Measurements from ENCODE around the gene GSTM3. TPM values are rescaled to one million over a fixed set of nuclear protein-coding genes. Genes with fewer than 3 reads are reported as not detected.
"Not testable (repeated sequence)": the region's sequence is repeated elsewhere in the genome, so short reads cannot be mapped to it uniquely, and the experiment has no call there.

GSTM3 gene
- polyA plus RNA-seq, 1 donor = 132 TPM

DNA sequence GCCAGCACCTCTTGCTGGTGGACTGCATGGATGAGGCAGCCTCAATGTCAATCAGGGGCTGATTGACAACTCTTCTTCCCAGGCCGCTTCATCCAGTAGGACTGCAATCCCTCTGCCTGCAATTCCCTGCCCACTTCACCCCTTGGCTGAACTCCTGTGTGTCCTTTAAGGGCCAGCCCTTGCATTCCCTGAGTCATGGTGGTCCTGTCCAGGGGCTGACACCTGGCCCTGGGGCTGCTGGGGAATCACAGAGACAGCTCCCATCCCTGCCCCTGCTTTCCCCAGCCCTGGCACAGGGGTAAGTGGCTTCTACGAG is 27.5 kb upstream of the GSTM3 start:
- no peaks in the 10 kb centered on the region for H3K9me3 ChIP-seq (ENCODE audit: control insufficient read depth, low read depth, low read length)
- H3K4me3 ChIP-seq (ENCODE audit: low read length) = no peak overlapping the region
- WGBS (ENCODE audit: insufficient coverage, low lambda C conversion rate) = no CpG with 5 or more reads among the region's 2 CpGs
- no peak for DNase-seq
- peaks cover 38% of the 10 kb centered on the region for H3K4me1 ChIP-seq (ENCODE audit: control insufficient read depth, insufficient read depth, low read length)
- no peaks in the 10 kb centered on the region for H3K27me3 ChIP-seq (ENCODE audit: control insufficient read depth, insufficient read depth, low read length)
- no peak overlapping the region for H3K27ac ChIP-seq (ENCODE audit: low read length)
- no peaks in the 10 kb centered on the region for H3K36me3 ChIP-seq (ENCODE audit: control insufficient read depth, insufficient read depth, low read length)

DNA sequence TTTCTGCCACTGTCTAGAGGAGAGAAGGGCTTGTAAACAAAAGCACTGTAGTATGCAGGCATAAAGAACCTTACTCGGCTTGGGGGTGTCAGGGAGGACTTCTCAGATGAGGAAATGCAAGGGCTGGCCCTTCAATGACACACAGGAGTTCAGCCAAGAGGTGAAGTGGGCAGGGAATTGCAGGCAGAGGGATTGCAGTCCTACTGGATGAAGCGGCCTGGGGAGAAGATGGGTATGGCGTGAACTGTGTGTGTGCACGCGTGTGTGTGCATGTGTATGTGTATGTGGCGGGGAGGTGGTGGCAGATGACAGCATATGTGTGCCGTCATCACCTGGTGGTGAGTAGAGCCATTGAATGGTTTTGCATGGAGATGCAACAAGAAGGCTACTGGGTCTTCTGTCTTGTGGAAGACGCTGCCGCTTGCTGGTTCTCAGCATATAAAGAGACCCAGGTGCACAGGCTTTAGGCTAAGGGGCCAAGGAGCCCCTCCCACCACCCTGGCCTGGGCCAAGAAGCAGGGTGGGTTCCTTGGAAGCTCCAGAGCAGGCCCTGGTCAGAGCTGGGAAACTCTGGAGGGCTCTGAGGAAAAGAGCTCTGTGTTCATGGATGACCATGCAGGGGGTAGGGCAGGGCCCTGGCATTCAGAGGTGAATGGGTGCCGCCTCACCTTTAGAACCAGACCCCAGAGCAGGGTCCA is 26.9 kb upstream of the GSTM3 start:
- Histone ChIP-seq H3K27ac (ENCODE audit: low read length) (no peak overlapping the region), H3K4me3 (ENCODE audit: low read length) (no peak overlapping the region), H3K27me3 (ENCODE audit: control insufficient read depth, insufficient read depth, low read length) (no peaks in the 10 kb centered on the region), H3K36me3 (ENCODE audit: control insufficient read depth, insufficient read depth, low read length) (no peaks in the 10 kb centered on the region), H3K4me1 (ENCODE audit: control insufficient read depth, insufficient read depth, low read length) (peaks cover 37% of the 10 kb centered on the region), H3K9me3 (ENCODE audit: control insufficient read depth, low read depth, low read length) (no peaks in the 10 kb centered on the region)
- WGBS (ENCODE audit: insufficient coverage, low lambda C conversion rate) = no CpG with 5 or more reads among the region's 10 CpGs
- no peak for DNase-seq

DNA sequence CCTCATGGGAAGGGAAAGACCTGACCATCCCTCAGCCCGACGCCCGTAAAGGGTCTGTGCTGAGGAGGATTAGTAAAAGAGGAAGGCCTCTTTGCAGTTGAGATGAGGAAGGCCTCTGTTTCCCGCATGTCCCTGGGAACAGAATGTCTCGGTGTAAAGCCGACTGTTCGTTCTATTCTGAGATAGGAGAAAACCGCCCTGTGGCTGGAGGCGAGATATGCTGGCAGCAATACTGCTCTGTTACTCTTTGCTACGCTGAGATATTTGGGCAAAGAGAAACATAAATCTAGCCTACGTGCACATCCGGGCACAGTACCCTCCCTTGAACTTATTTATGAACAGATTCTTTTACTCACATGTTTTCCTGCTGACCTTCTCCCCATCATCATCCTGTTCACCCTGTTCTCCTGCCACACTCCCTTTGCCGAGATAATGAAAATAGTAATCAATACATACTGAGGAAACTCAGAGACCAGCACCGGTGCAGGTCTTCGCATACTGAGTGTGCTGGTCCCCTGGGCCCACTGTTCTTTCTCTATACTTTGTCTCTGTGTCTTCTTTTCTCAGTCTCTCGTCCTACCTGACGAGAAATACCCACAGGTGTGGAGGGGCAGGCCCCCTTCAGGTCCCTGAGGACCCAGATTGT is 26.3 kb upstream of the GSTM3 start:
- peak in 1 of 2 donors; percentile 35 for DNase-seq
- H3K27me3 ChIP-seq (ENCODE audit: control insufficient read depth, insufficient read depth, low read length); H3K9me3 ChIP-seq (ENCODE audit: control insufficient read depth, low read depth, low read length); H3K27ac ChIP-seq (ENCODE audit: low read length); H3K36me3 ChIP-seq (ENCODE audit: control insufficient read depth, insufficient read depth, low read length); H3K4me3 ChIP-seq (ENCODE audit: low read length): not testable (repeated sequence)
- WGBS (ENCODE audit: insufficient coverage, low lambda C conversion rate) = 60% methylated on average over 1 of the region's 17 CpGs
- peaks cover 43% of the 10 kb centered on the region for H3K4me1 ChIP-seq (ENCODE audit: control insufficient read depth, insufficient read depth, low read length)

DNA sequence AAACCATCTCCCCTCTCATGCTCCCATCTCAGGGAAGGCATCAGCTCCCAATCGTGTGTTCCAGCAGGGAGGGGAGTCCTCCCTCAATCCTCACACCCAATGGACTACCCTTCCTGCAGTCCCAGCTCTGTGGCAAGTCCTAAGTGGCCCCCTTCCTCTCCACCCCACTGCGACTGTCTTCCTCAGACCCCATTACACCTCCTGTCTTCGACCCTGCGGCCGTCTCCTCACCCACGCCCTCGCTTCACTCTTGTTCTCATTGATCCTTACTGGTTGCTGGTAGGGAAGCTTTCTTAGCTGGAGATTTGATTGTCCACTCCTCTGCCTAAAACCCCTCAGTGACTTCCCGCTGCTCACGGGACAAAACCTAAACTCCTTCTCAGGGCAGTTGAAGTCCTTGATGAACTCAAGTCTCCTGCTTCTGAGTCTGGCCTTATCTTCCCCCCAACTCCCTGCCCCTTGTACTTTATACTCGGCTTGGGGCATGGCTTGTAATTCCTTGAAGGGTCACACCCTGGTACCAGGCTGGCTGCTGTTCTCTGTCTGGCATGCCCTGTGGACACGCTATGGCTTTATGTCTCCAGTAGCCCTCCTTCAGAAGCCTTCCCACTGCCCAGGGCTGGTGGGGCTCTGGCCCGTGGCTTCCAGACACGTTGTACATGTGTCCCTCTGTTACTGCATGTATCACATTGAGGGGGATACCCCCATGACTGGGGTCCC is 25.2 kb upstream of the GSTM3 start:
- Histone ChIP-seq H3K36me3 (ENCODE audit: control insufficient read depth, insufficient read depth, low read length) (peaks cover 7% of the 10 kb centered on the region), H3K4me3 (ENCODE audit: low read length) (no peak overlapping the region), H3K27me3 (ENCODE audit: control insufficient read depth, insufficient read depth, low read length) (no peaks in the 10 kb centered on the region), H3K4me1 (ENCODE audit: control insufficient read depth, insufficient read depth, low read length) (peaks cover 47% of the 10 kb centered on the region), H3K9me3 (ENCODE audit: control insufficient read depth, low read depth, low read length) (no peaks in the 10 kb centered on the region), H3K27ac (ENCODE audit: low read length) (peak overlapping the region; percentile 97)
- WGBS (ENCODE audit: insufficient coverage, low lambda C conversion rate) = 75% methylated on average over 1 of the region's 13 CpGs
- DNase-seq = peak; percentile 84 to 92

DNA sequence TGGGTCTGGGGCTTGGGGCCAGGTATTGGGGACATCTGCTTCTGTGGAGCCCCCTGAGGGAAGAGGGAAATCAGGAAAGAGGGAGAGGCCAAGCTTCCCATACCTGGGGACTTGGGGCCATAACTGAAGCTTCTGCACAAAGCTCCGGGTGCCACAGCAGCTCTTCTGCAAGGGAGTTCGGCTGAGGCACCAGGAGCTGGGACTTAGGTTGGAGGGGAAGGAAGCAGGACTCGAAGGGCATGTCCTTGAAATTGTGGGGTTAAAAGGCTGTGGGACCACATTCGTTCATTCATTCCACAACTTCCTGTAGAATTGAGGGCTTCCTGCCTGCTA is 24.6 kb upstream of the GSTM3 start:
- no peak for DNase-seq
- H3K27ac ChIP-seq (ENCODE audit: low read length) = peak overlapping the region; percentile 97

DNA sequence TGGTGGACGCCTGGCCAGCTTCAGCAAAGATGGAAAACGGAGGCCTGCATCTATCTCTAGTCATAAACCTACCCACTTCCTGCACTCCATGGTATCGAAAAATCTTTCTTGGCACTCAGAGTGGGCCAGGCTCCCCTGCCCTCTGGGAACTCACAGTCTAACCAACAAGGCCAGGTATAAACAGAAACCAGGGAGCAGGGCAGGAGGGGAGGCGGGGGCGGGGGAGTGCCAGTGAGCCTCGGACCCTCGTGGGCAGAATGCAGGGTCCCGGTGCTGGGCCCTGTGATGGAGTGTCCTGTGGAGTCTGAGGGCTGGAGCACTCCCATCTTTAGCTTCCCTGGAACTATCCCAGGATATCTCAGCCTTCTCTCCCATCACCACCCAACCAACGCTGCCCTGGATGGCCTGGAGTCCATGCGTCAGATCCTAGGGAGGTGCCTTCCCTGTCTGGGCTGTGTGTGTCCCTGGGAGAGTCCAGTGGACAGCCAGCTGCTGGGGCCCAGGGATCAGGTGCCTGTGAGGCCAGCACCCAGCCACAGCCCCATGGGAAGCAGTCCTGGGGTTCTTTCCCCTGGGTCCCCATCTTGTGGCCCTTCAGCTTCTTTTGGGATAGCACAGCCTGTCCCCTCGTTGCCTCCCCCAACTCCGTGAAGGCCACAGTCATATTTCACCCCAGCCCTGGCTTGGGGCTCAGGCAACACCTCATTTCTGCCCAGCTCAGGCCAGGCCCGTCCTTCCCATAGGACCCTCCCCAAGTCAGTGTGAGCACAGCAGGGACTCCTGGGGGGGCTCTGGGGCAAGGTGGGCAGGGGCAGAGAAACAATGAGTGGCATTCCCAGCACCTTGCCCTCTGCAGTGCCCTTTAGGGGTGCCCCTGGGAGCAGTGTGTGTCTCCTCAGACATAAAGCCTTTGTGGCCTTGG is 24.0 kb upstream of the GSTM3 start:
- Histone ChIP-seq H3K9me3 (ENCODE audit: control insufficient read depth, low read depth, low read length) (no peaks in the 10 kb centered on the region), H3K4me3 (ENCODE audit: low read length) (no peak overlapping the region), H3K27ac (ENCODE audit: low read length) (peak overlapping the region; percentile 97), H3K4me1 (ENCODE audit: control insufficient read depth, insufficient read depth, low read length) (peaks cover 53% of the 10 kb centered on the region), H3K27me3 (ENCODE audit: control insufficient read depth, insufficient read depth, low read length) (no peaks in the 10 kb centered on the region), H3K36me3 (ENCODE audit: control insufficient read depth, insufficient read depth, low read length) (peaks cover 19% of the 10 kb centered on the region)
- peak; percentile 53 to 71 for DNase-seq
- WGBS (ENCODE audit: insufficient coverage, low lambda C conversion rate) = no CpG with 5 or more reads among the region's 13 CpGs

More for the DNA sequence above, 24.6 kb upstream of the GSTM3 start:
- no peaks in the 10 kb centered on the region for H3K9me3 ChIP-seq (ENCODE audit: control insufficient read depth, low read depth, low read length)
- H3K4me3 ChIP-seq (ENCODE audit: low read length) = no peak overlapping the region
- H3K36me3 ChIP-seq (ENCODE audit: control insufficient read depth, insufficient read depth, low read length) = peaks cover 13% of the 10 kb centered on the region
- H3K27me3 ChIP-seq (ENCODE audit: control insufficient read depth, insufficient read depth, low read length) = no peaks in the 10 kb centered on the region
- WGBS (ENCODE audit: insufficient coverage, low lambda C conversion rate) = no CpG with 5 or more reads among the region's 4 CpGs
- H3K4me1 ChIP-seq (ENCODE audit: control insufficient read depth, insufficient read depth, low read length) = peaks cover 53% of the 10 kb centered on the region

DNA sequence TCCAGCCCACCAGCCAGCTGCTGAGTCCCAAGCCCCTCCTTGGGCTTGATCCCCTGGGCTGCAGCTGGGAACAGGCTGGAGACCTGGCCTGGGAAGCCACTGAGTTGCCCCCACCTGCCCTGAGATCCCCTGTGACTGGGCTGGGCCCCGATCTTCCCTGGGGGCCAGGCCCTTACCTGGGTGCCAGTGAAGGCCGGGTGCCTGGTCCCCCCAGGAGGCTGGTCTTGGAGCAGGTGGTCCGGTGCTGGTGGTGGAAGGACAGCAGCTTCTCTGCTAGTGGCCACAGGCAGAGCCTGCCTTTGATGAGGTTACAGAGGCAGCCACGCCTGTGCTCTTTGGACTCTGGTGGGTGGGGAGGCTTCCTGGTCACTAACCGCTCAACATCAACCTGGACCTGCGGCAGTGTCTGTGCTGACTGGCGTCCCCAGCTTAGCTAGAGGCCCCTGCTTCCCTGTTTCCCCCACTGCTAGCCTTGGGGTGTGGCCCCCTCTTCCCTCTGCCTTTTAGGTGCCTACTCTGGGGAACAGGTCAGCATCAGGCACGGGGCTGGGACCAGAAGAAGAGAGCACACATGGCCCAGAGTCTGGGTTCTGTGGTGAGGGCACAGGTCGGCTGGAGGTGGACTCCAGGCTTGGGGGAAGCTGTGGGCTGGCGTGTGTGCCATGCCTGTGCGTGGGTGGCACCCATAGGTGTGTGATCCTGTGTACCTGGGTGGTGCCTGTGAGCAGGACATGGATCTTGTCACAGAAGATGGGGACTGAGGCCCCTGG is 23.0 kb upstream of the GSTM3 start, which contains the start of gene EPS8L3:
TSS of gene EPS8L3 (minus strand) at position 278 of the 770 bp plus-strand sequence. CDS start 2,174 bp downstream, outside the sequence.
- H3K27me3 ChIP-seq (ENCODE audit: control insufficient read depth, insufficient read depth, low read length) = no peaks in the 10 kb centered on the region
- peaks cover 29% of the 10 kb centered on the region for H3K36me3 ChIP-seq (ENCODE audit: control insufficient read depth, insufficient read depth, low read length)
- no CpG with 5 or more reads among the region's 11 CpGs for whole genome bisulfite sequencing (ENCODE audit: insufficient coverage, low lambda C conversion rate)
- H3K4me1 ChIP-seq (ENCODE audit: control insufficient read depth, insufficient read depth, low read length) = peaks cover 54% of the 10 kb centered on the region
- peak within 1 kb of the TSS; percentile 92 for H3K4me3 ChIP-seq (ENCODE audit: low read length)
- peak within 1 kb of the TSS; percentile 97 for H3K27ac ChIP-seq (ENCODE audit: low read length)
- peak; percentile 94 to 97 for DNase-seq
- H3K9me3 ChIP-seq (ENCODE audit: control insufficient read depth, low read depth, low read length) = no peaks in the 10 kb centered on the region

DNA sequence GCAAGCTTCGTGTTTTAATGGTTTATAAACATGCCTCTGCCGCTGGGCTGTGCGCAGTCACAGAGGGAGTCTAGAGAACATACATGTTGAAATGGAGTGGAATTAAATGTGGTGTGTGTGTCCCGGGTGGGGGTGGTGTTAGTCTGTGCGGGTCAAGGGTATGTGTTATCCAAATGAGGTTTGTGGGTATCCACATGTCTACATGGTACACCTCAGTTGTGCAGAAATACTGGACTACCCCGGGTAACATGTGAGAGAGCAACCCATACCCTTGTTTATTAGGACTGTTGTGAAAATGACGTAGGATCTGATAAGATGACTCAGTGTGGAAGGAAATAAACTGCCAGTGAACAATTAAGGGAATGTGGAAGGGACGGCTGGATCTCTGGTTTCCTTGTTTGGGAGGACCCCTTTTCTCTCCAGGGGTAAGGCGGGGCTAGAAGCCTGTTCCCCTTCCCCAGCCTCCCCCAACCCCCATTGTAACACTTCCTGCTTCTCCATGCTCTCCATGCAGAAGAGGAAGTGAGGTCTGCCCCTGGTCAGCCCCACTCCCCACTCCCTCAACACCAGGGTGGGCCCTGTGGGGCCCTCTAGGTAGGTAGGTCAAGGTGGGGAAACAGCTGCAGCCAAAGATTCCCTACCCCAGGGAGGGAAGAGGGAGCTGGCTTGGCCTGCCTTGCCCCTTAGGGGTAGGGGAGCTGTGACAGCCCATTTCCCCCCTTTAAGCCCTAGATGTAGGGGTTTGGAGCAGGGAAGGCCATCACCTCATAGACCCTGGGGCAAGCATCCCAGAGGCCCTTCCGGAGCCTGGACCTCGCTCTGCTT is 22.2 kb upstream of the GSTM3 start:
- peak overlapping the region; percentile 97 for H3K27ac ChIP-seq (ENCODE audit: low read length)
- DNase-seq = peak; percentile 47 to 83
- peaks cover 55% of the 10 kb centered on the region for H3K4me1 ChIP-seq (ENCODE audit: control insufficient read depth, insufficient read depth, low read length)
- peak overlapping the region; percentile 92 for H3K4me3 ChIP-seq (ENCODE audit: low read length)
- WGBS (ENCODE audit: insufficient coverage, low lambda C conversion rate) = no CpG with 5 or more reads among the region's 11 CpGs
- H3K27me3 ChIP-seq (ENCODE audit: control insufficient read depth, insufficient read depth, low read length) = no peaks in the 10 kb centered on the region
- H3K9me3 ChIP-seq (ENCODE audit: control insufficient read depth, low read depth, low read length) = no peaks in the 10 kb centered on the region
- H3K36me3 ChIP-seq (ENCODE audit: control insufficient read depth, insufficient read depth, low read length) = peaks cover 37% of the 10 kb centered on the region

DNA sequence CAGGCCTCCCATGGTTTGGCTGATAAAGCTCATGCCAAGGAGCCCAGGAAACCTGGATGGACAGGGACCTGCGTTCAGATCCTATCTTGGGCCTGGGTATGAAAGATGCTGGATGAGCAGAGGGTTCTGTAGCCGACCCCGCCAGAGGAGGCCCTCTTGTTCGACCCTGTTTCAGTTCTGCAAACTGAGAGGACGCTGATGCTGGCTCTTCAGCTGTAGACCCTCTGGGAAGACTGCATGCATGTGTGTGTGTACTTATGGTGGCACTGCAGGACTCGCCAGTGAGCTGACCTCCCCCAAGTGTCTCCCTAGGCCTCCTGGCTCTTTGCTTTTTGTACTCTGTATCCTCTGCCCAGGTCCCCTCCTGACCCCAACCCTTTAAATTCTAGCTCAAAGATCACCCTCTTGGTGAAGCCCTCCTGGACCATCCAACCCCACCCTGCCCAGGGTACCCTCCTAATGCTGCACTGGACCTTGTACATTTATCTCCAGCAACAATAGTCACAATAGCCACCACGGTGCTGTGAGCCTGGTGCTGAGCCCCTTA is 21.3 kb upstream of the GSTM3 start:
- Histone ChIP-seq H3K27me3 (ENCODE audit: control insufficient read depth, insufficient read depth, low read length) (no peaks in the 10 kb centered on the region), H3K27ac (ENCODE audit: low read length) (peak overlapping the region; percentile 97), H3K9me3 (ENCODE audit: control insufficient read depth, low read depth, low read length) (no peaks in the 10 kb centered on the region), H3K4me3 (ENCODE audit: low read length) (peak overlapping the region; percentile 92), H3K36me3 (ENCODE audit: control insufficient read depth, insufficient read depth, low read length) (peaks cover 46% of the 10 kb centered on the region), H3K4me1 (ENCODE audit: control insufficient read depth, insufficient read depth, low read length) (peaks cover 52% of the 10 kb centered on the region)
- no CpG with 5 or more reads among the region's 7 CpGs for WGBS (ENCODE audit: insufficient coverage, low lambda C conversion rate)
- no peak for DNase-seq
